Mesenchymal stem cell (in vitro differentiated cells and primary cell): ENCODE data around the gene TAOK3.

Experiments
- DNase-seq: peaks from one replicate; pipeline ENCODE4 v3.0.0-alpha.2; 2013
- H2AFZ ChIP-seq: one replicate; pipeline ENCODE4 v1.6.1; 2013; ENCODE audit warnings: low read depth, mild to moderate bottlenecking, control low read depth, inconsistent platforms, low read length, moderate library complexity
- H2AK5ac ChIP-seq: 2 replicates; pipeline ENCODE4 v1.6.1; 2013; ENCODE audit warnings: low read length, moderate library complexity, mild to moderate bottlenecking, inconsistent platforms; ENCODE audit not compliant: severe bottlenecking
- H2BK120ac ChIP-seq: one replicate; pipeline ENCODE4 v1.6.1; 2013; ENCODE audit warnings: low read depth, mild to moderate bottlenecking, inconsistent platforms, low read length, moderate library complexity
- H2BK12ac ChIP-seq, 2 experiments: one replicate each; pipeline ENCODE4 v1.6.1; 2013; ENCODE audit warnings: inconsistent platforms in 2 of 2, low read length in 2 of 2, mild to moderate bottlenecking in 2 of 2, moderate library complexity in 2 of 2, control low read depth in 1 of 2
- H2BK15ac ChIP-seq: one replicate; pipeline ENCODE4 v1.6.1; 2013; ENCODE audit warnings: mild to moderate bottlenecking, low read depth, inconsistent platforms; ENCODE audit not compliant: poor library complexity, severe bottlenecking
- H2BK5ac ChIP-seq: 2 replicates; pipeline ENCODE4 v1.6.1; 2013; ENCODE audit warnings: low read depth, mild to moderate bottlenecking, low read length, control low read depth, inconsistent platforms; ENCODE audit not compliant: poor library complexity, severe bottlenecking
- H3K14ac ChIP-seq, 2 experiments: one replicate each; pipeline ENCODE4 v1.6.1; 2013; ENCODE audit warnings: inconsistent platforms in 2 of 2, low read length in 2 of 2, control low read depth in 1 of 2, mild to moderate bottlenecking in 1 of 2, moderate library complexity in 1 of 2
- H3K18ac ChIP-seq, 2 experiments: one replicate each; pipeline ENCODE4 v1.6.1; 2013; ENCODE audit warnings: inconsistent platforms in 2 of 2, low read length in 2 of 2, control low read depth in 1 of 2, low read depth in 1 of 2, mild to moderate bottlenecking in 1 of 2
- H3K23ac ChIP-seq, 2 experiments: one replicate each; pipeline ENCODE4 v1.6.1; 2013; ENCODE audit warnings: inconsistent platforms in 2 of 2, low read length in 2 of 2, mild to moderate bottlenecking in 2 of 2, moderate library complexity in 2 of 2, control low read depth in 1 of 2
- H3K27ac ChIP-seq: 2 replicates; pipeline ENCODE4 v1.5.1; 2013; ENCODE audit warnings: mild to moderate bottlenecking, moderate library complexity, low read length, control low read depth, inconsistent platforms; ENCODE audit not compliant: poor library complexity, severe bottlenecking
- H3K27me3 ChIP-seq, 2 experiments: 2 replicates each; pipeline versions ENCODE4 v1.6.1 to v1.7.0; 2013; ENCODE audit warnings: low read length in 2 of 2, mild to moderate bottlenecking in 2 of 2, moderate library complexity in 2 of 2, control low read depth in 1 of 2, inconsistent platforms in 1 of 2; ENCODE audit not compliant: control insufficient read depth in 1 of 2, insufficient read depth in 1 of 2
- H3K36me3 ChIP-seq, 2 experiments: 2 replicates each; pipeline versions ENCODE4 v1.6.1 to v1.7.0; 2013; ENCODE audit warnings: low read length in 2 of 2, control low read depth in 1 of 2, inconsistent platforms in 1 of 2, low read depth in 1 of 2, mild to moderate bottlenecking in 1 of 2; ENCODE audit not compliant: insufficient read depth in 2 of 2, control insufficient read depth in 1 of 2
- H3K4ac ChIP-seq, 2 experiments: one replicate each; pipeline ENCODE4 v1.6.1; 2013; ENCODE audit warnings: inconsistent platforms in 2 of 2, low read length in 2 of 2, mild to moderate bottlenecking in 2 of 2, moderate library complexity in 2 of 2, control low read depth in 1 of 2, low read depth in 1 of 2
- H3K4me1 ChIP-seq: 2 replicates; pipeline ENCODE4 v1.6.1; 2013; ENCODE audit warnings: low read depth, low read length, control low read depth; ENCODE audit not compliant: control insufficient read depth, insufficient read depth
- H3K4me2 ChIP-seq: 2 replicates; pipeline ENCODE4 v1.6.1; 2013; ENCODE audit warnings: low read length, mild to moderate bottlenecking, inconsistent platforms; ENCODE audit not compliant: poor library complexity, severe bottlenecking
- H3K4me3 ChIP-seq, 2 experiments: 2 replicates each; pipeline versions ENCODE4 v1.5.1 to v1.7.0; 2013; ENCODE audit warnings: low read length in 2 of 2, mild to moderate bottlenecking in 2 of 2, control low read depth in 1 of 2, low read depth in 1 of 2; ENCODE audit not compliant: insufficient read depth in 1 of 2
- H3K79me1 ChIP-seq: replicated peaks from 2 replicates; pipeline ENCODE4 v1.6.1; 2013; ENCODE audit warnings: mild to moderate bottlenecking, control low read depth, low read length, inconsistent platforms; ENCODE audit not compliant: poor library complexity, severe bottlenecking
- H3K9ac ChIP-seq: 2 replicates; pipeline ENCODE4 v1.7.0; 2013; ENCODE audit warnings: mild to moderate bottlenecking, low read length, moderate library complexity
- H3K9me3 ChIP-seq: 2 replicates; pipeline ENCODE4 v1.7.0; 2013; ENCODE audit warnings: mild to moderate bottlenecking, low read length; ENCODE audit not compliant: control insufficient read depth
- H4K8ac ChIP-seq: one replicate; pipeline ENCODE4 v1.6.1; 2013; ENCODE audit warnings: inconsistent platforms, mild to moderate bottlenecking, low read length, moderate library complexity
- H4K91ac ChIP-seq: one replicate; pipeline ENCODE4 v1.6.1; 2013; ENCODE audit warnings: mild to moderate bottlenecking, low read length, inconsistent platforms
- whole genome bisulfite sequencing: methylation state at CpG from one replicate; pipeline ENCODE4 v1.1.7; 2013; ENCODE audit warnings: mixed read lengths; 5-methylcytosine and 5-hydroxymethylcytosine counted together

TAOK3 gene

GRCh38 chr12:118237052-118237665 lies 135.5 kb downstream of the TAOK3 start:
- no peak overlapping the region for H2AK5ac ChIP-seq
- WGBS = no CpG with 5 or more reads among the region's 1 CpG
- H3K23ac ChIP-seq = no peak overlapping the region

GRCh38 chr12:118220702-118221101 lies 152.0 kb downstream of the TAOK3 start:
- H3K9ac ChIP-seq = no peak overlapping the region
- no peak overlapping the region for H2BK12ac ChIP-seq
- H2AK5ac ChIP-seq = no peak overlapping the region
- no peaks in the 10 kb centered on the region for H3K79me1 ChIP-seq
- no peak overlapping the region for H3K4ac ChIP-seq
- H3K27me3 ChIP-seq = no peaks in the 10 kb centered on the region
- H2BK120ac ChIP-seq = no peak overlapping the region
- no peak for DNase-seq
- no peaks in the 10 kb centered on the region for H3K9me3 ChIP-seq
- H3K18ac ChIP-seq = no peak overlapping the region
- no peak overlapping the region for H3K14ac ChIP-seq
- H2BK15ac ChIP-seq = no peak overlapping the region
- H3K36me3 ChIP-seq = peaks cover 0 to 33% of the 10 kb centered on the region in 2 experiments
- no peak overlapping the region for H4K8ac ChIP-seq
- H2BK5ac ChIP-seq = no peak overlapping the region
- no peak overlapping the region for H3K23ac ChIP-seq
- no peak overlapping the region for H4K91ac ChIP-seq
- H3K4me1 ChIP-seq = no peaks in the 10 kb centered on the region
- H2AFZ ChIP-seq = no peak overlapping the region
- H3K27ac ChIP-seq = no peak overlapping the region
- H3K4me3 ChIP-seq = no peak overlapping the region
- H3K4me2 ChIP-seq = no peak overlapping the region

More at GRCh38 chr12:118237052-118237665, 135.5 kb downstream of the TAOK3 start:
- no peak overlapping the region for H3K4me3 ChIP-seq
- no peak overlapping the region for H3K9ac ChIP-seq
- H4K91ac ChIP-seq = no peak overlapping the region
- no peak overlapping the region for H4K8ac ChIP-seq
- no peak overlapping the region for H2BK120ac ChIP-seq
- no peaks in the 10 kb centered on the region for H3K27me3 ChIP-seq
- H3K27ac ChIP-seq = no peak overlapping the region
- no peaks in the 10 kb centered on the region for H3K4me1 ChIP-seq
- no peak overlapping the region for H3K18ac ChIP-seq
- H2BK5ac ChIP-seq = no peak overlapping the region
- no peak overlapping the region for H3K4me2 ChIP-seq
- H3K36me3 ChIP-seq = peaks cover 3 to 56% of the 10 kb centered on the region in 2 experiments
- H2BK12ac ChIP-seq = no peak overlapping the region
- H2AFZ ChIP-seq = no peak overlapping the region
- no peak for DNase-seq
- no peaks in the 10 kb centered on the region for H3K9me3 ChIP-seq
- no peak overlapping the region for H2BK15ac ChIP-seq
- H3K14ac ChIP-seq = no peak overlapping the region
- peaks cover 1% of the 10 kb centered on the region for H3K79me1 ChIP-seq
- H3K4ac ChIP-seq = no peak overlapping the region

- H3K4me3 ChIP-seq = no peak overlapping the region
- H3K14ac ChIP-seq = no peak overlapping the region
- no peaks in the 10 kb centered on the region for H3K27me3 ChIP-seq
- H3K4me2 ChIP-seq = no peak overlapping the region
- H3K4me1 ChIP-seq = no peaks in the 10 kb centered on the region
- no peak overlapping the region for H2AFZ ChIP-seq
- no peak overlapping the region for H4K8ac ChIP-seq
- no peak overlapping the region for H2BK120ac ChIP-seq
- H3K27ac ChIP-seq = no peak overlapping the region
- 92% methylated on average over 7 of the region's 7 CpGs for WGBS
- H4K91ac ChIP-seq = no peak overlapping the region
- peak overlapping the region in 1 of 2 experiments; percentile 5 for H2BK12ac ChIP-seq
- H3K9ac ChIP-seq = no peak overlapping the region
- H3K36me3 ChIP-seq = peaks cover 0 to 25% of the 10 kb centered on the region in 2 experiments
- H2AK5ac ChIP-seq = no peak overlapping the region
- no peak overlapping the region for H3K4ac ChIP-seq
- no peaks in the 10 kb centered on the region for H3K9me3 ChIP-seq
- H3K23ac ChIP-seq = no peak overlapping the region
- H3K18ac ChIP-seq = peak overlapping the region in 1 of 2 experiments; percentile 52
- H3K79me1 ChIP-seq = no peaks in the 10 kb centered on the region
- no peak overlapping the region for H2BK5ac ChIP-seq
- no peak for DNase-seq
- no peak overlapping the region for H2BK15ac ChIP-seq
Observed at GRCh38 chr12:118219772-118220171, 152.9 kb downstream of the TAOK3 start.

GRCh38 chr12:118219106-118219505 lies 153.6 kb downstream of the TAOK3 start:
- 100% methylated on average over 3 of the region's 5 CpGs for WGBS
- no peak overlapping the region for H3K4me3 ChIP-seq
- H2AFZ ChIP-seq = no peak overlapping the region
- H3K27me3 ChIP-seq = no peaks in the 10 kb centered on the region
- H3K14ac ChIP-seq = no peak overlapping the region
- no peaks in the 10 kb centered on the region for H3K9me3 ChIP-seq
- H3K4ac ChIP-seq = no peak overlapping the region
- peaks cover 0 to 21% of the 10 kb centered on the region in 2 experiments for H3K36me3 ChIP-seq
- no peak overlapping the region for H3K23ac ChIP-seq
- no peak overlapping the region for H3K9ac ChIP-seq
- no peak overlapping the region for H3K27ac ChIP-seq
- no peak overlapping the region for H2BK12ac ChIP-seq
- H3K18ac ChIP-seq = no peak overlapping the region
- H4K91ac ChIP-seq = no peak overlapping the region
- H3K4me2 ChIP-seq = no peak overlapping the region
- H4K8ac ChIP-seq = no peak overlapping the region
- H2BK15ac ChIP-seq = no peak overlapping the region
- no peak overlapping the region for H2AK5ac ChIP-seq
- H3K4me1 ChIP-seq = no peaks in the 10 kb centered on the region
- H2BK5ac ChIP-seq = no peak overlapping the region
- no peak for DNase-seq
- no peaks in the 10 kb centered on the region for H3K79me1 ChIP-seq
- no peak overlapping the region for H2BK120ac ChIP-seq
